Upper lobe of left lung (tissue), 6 donors: ENCODE results near the gene BIRC2. TPM values are rescaled to one million over a fixed set of nuclear protein-coding genes. Genes with fewer than 3 reads are reported as not detected.

Experiments
- ATAC-seq, 2 donors: fragments of 200-7000 bp; cut with Tn5 transposase; one replicate each; pipeline ENCODE4 v1.9.1; 2022; ENCODE audit warnings: mild to moderate bottlenecking in 2 of 2, moderate library complexity in 2 of 2; ENCODE audit not compliant: low FRiP score in 2 of 2
- DNase-seq, 2 donors: peaks; one replicate each; pipeline ENCODE4 v3.0.0-alpha.2; 2019 to 2020
- H3K27ac ChIP-seq, 4 donors: fragments of 200-600 bp; sonication (generic); one replicate each; pipeline ENCODE4 v1.5.1; 2016 to 2019
- H3K27me3 ChIP-seq, 4 donors: fragments of 200-600 bp; sonication (generic); one replicate each; pipeline ENCODE4 v1.5.1; 2017 to 2019
- H3K36me3 ChIP-seq, 4 donors: fragments of 200-600 bp; sonication (generic); one replicate each; pipeline ENCODE4 v1.5.1; 2016 to 2019
- H3K4me1 ChIP-seq, 4 donors: fragments of 200-600 bp; sonication (generic); one replicate each; pipeline ENCODE4 v1.5.1; 2018 to 2019
- H3K4me3 ChIP-seq, 4 donors: fragments of 200-600 bp; sonication (generic); one replicate each; pipeline ENCODE4 v1.5.1; 2017 to 2019; ENCODE audit warnings: mild to moderate bottlenecking in 2 of 4, moderate library complexity in 1 of 4
- H3K9me3 ChIP-seq, 4 donors: fragments of 200-600 bp; sonication (generic); one replicate each; pipeline ENCODE4 v1.5.1; 2018 to 2019
- EP300 ChIP-seq, 4 donors: sonication (generic); formaldehyde crosslinking; IDR thresholded peaks; one replicate each; pipeline ENCODE4 v1.5.1; 2017; ENCODE audit warnings: antibody characterized with exemption in 4 of 4, control low read depth in 2 of 4
- POLR2A ChIP-seq, 4 donors: fragments of 450-650 bp; IDR thresholded peaks; one replicate each; pipeline ENCODE4 v1.5.1; 2016 to 2017; ENCODE audit warnings: antibody characterized with exemption in 4 of 4, mild to moderate bottlenecking in 2 of 4
- POLR2AphosphoS5 ChIP-seq, 2 donors: sonication (generic); formaldehyde crosslinking; IDR thresholded peaks; one replicate each; pipeline ENCODE4 v1.5.1; 2017; ENCODE audit warnings: antibody characterized with exemption in 2 of 2
- WGBS, 2 donors: methylation state at CpG; one replicate each; pipeline ENCODE4 v1.1.5; 2017 to 2018; 5-methylcytosine and 5-hydroxymethylcytosine counted together
- small RNA-seq, 4 donors: library from RNA; depleted of rRNA; stranded (forward); fragments of <200 nt; gene quantifications; one replicate each; pipeline ENCODE3, GENCODE V24; 2016
- total RNA-seq, 6 donors: library from RNA; depleted of rRNA in 4 of 6; stranded (reverse); fragments of >200 nt in 4 of 6; gene quantifications; one replicate each; pipeline versions ENCODE4 v1.1.0 to v1.2.1, GENCODE V29; 2016 to 2021
- TF ChIP-seq, protein P1 (sequence below), 6 experiments: fragments of 450-650 bp in 4 of 6; fragments of 200-600 bp in 2 of 6; sonication (generic) in 2 of 6; IDR thresholded peaks; one replicate each; pipeline ENCODE4 v1.5.1; 2016 to 2019; ENCODE audit warnings: antibody characterized with exemption in 6 of 6
- donor health status: DM: no; HTN: no; CAD: no; lungs with moderate emphysema.
- donor health status: DM: no; HTN: yes; CAD: no; lungs with severe emphysema.

Gene BIRC2
- total RNA-seq, 6 donors from 2014 or later, result 23.1 to 56.7 (median 37.8) TPM

- H3K4me3 ChIP-seq, result no peak overlapping the region
- WGBS, 2 donors, result 85 to 90% methylated on average over 1 of the region's 1 CpG
- H3K9me3 ChIP-seq, result no peaks in the 10 kb centered on the region
- TF ChIP-seq POLR2A (IDR thresholded peaks at IDR 0.05), result no peak
- no peak for TF ChIP-seq POLR2AphosphoS5 (IDR thresholded peaks at IDR 0.05)
- TF ChIP-seq, protein P1, sequence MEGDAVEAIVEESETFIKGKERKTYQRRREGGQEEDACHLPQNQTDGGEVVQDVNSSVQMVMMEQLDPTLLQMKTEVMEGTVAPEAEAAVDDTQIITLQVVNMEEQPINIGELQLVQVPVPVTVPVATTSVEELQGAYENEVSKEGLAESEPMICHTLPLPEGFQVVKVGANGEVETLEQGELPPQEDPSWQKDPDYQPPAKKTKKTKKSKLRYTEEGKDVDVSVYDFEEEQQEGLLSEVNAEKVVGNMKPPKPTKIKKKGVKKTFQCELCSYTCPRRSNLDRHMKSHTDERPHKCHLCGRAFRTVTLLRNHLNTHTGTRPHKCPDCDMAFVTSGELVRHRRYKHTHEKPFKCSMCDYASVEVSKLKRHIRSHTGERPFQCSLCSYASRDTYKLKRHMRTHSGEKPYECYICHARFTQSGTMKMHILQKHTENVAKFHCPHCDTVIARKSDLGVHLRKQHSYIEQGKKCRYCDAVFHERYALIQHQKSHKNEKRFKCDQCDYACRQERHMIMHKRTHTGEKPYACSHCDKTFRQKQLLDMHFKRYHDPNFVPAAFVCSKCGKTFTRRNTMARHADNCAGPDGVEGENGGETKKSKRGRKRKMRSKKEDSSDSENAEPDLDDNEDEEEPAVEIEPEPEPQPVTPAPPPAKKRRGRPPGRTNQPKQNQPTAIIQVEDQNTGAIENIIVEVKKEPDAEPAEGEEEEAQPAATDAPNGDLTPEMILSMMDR (IDR thresholded peaks at IDR 0.05), result no peak
- no peak for TF ChIP-seq EP300 (IDR thresholded peaks at IDR 0.05)
- H3K27ac ChIP-seq, result no peak overlapping the region
- peaks cover 0 to 16% (median 8%) of the 10 kb centered on the region in 4 donors for H3K4me1 ChIP-seq
- ATAC-seq (no peak), DNase-seq (no peak)
- H3K27me3 ChIP-seq, result no peaks in the 10 kb centered on the region
- no peaks in the 10 kb centered on the region for H3K36me3 ChIP-seq
Measured at GRCh38 chr11:102423936-102424335, 76.9 kb downstream of the BIRC2 start.

- H3K4me3 ChIP-seq, result no peak overlapping the region
- DNase-seq (no peak), ATAC-seq (no peak)
- peaks cover 10 to 36% (median 21%) of the 10 kb centered on the region in 4 donors for H3K4me1 ChIP-seq
- H3K27ac ChIP-seq, result peak overlapping the region in 1 of 4 donors; percentile 38
- H3K27me3 ChIP-seq, result no peaks in the 10 kb centered on the region
- 62 to 69% methylated on average over 2 of the region's 2 CpGs for WGBS, 2 donors
- TF ChIP-seq, protein P1 (IDR thresholded peaks at IDR 0.05), result no peak
- TF ChIP-seq POLR2AphosphoS5 (IDR thresholded peaks at IDR 0.05) (no peak), POLR2A (IDR thresholded peaks at IDR 0.05) (no peak), EP300 (IDR thresholded peaks at IDR 0.05) (no peak)
- H3K36me3 ChIP-seq, result no peaks in the 10 kb centered on the region
- no peaks in the 10 kb centered on the region for H3K9me3 ChIP-seq
Measured at GRCh38 chr11:102426000-102426399, 79.0 kb downstream of the BIRC2 start.

DNA sequence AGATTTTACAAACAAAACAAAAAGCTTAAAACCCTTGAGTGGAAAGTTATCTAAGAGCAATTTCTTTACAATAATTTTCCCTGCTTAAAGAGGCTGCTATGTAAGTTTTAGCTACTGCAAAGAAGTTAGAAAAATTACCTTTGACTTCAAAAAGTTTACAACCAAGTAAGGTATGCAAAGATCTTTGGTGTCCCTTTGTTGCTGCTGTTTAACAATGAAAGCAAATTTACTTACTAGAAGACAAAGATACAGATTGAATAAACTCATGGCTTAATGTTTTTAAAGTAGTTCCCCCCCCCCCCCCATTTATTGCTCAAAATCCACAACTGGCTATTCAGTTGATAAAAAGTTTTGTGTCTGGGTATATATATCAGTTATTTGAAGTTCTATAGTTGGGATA lies 79.6 kb downstream of the BIRC2 start:
- Histone ChIP-seq H3K4me3 (no peak overlapping the region), H3K27ac (peak overlapping the region in 1 of 4 donors; percentile 38), H3K4me1 (peaks cover 10 to 38% (median 21%) of the 10 kb centered on the region in 4 donors), H3K27me3 (no peaks in the 10 kb centered on the region), H3K36me3 (no peaks in the 10 kb centered on the region), H3K9me3 (no peaks in the 10 kb centered on the region)
- TF ChIP-seq POLR2A (IDR thresholded peaks at IDR 0.05), result no peak
- TF ChIP-seq, protein P1 (IDR thresholded peaks at IDR 0.05), result no peak
- TF ChIP-seq EP300 (IDR thresholded peaks at IDR 0.05), result no peak
- no peak for TF ChIP-seq POLR2AphosphoS5 (IDR thresholded peaks at IDR 0.05)
- DNase-seq, result no peak
- no peak for ATAC-seq

DNA sequence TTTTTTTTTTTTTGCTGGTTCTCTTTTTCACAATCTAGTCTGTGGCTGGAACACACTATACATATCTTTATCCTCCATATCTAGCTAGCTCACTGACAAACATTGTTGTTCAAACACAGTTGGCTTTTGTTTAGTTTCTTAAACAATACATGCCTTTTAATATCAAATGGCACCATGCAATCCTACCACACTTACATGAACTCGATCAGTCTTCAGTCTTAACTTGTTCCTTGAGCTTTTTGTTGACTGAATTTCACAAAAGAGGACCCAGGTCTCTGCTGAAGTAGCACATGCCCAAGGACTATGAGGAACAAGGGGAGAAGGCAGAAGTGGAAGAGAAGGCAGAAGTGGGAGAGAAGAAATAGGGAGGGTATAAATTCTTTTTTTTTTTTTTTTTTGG lies 80.1 kb downstream of the BIRC2 start:
- no peak for TF ChIP-seq POLR2AphosphoS5 (IDR thresholded peaks at IDR 0.05)
- no peak for TF ChIP-seq POLR2A (IDR thresholded peaks at IDR 0.05)
- TF ChIP-seq, protein P1 (IDR thresholded peaks at IDR 0.05), result no peak
- no peak for TF ChIP-seq EP300 (IDR thresholded peaks at IDR 0.05)
- H3K27ac ChIP-seq, result peak overlapping the region in 2 of 4 donors; percentile 13 to 35
- DNase-seq (no peak), ATAC-seq (peak in 1 of 2 donors; percentile 50)
- H3K4me3 ChIP-seq, result no peak overlapping the region
- no peaks in the 10 kb centered on the region for H3K27me3 ChIP-seq
- H3K4me1 ChIP-seq, result peaks cover 10 to 38% (median 21%) of the 10 kb centered on the region in 4 donors
- no peaks in the 10 kb centered on the region for H3K36me3 ChIP-seq
- H3K9me3 ChIP-seq, result no peaks in the 10 kb centered on the region
- 0% methylated on average over 1 of the region's 1 CpG for WGBS, 2 donors

Small RNA genes within 50 kb of the gene (small RNA-seq; reads per million reads assigned to genes)
- 0 reads per million in 4 donors for gene AP000942.3
- 0 reads per million in 4 donors for gene AP000942.4
- 0 reads per million in 4 donors for gene RNU6-952P

Other genes with a start within 250 kb of the BIRC2 start
- gene YAP1, start 236.8 kb upstream of the BIRC2 start, total RNA-seq, result 100 to 1,000 TPM in 5 of 6 donors, 10 to 100 TPM in 1; 99.2 to 262 (median 190) TPM
- 10 to 100 TPM in 5 of 6 donors, 1 to 10 TPM in 1; 8.8 to 39.5 (median 19.1) TPM for gene BIRC3, start 29.7 kb upstream of the BIRC2 start, total RNA-seq
- gene TMEM123, start 105.6 kb downstream of the BIRC2 start, total RNA-seq, result 100 to 1,000 TPM in 4 of 6 donors, 10 to 100 TPM in 2; 55.5 to 200 (median 121) TPM
- 10 to 100 TPM in 4 of 6 donors, 1 to 10 TPM in 2; 2.4 to 66.5 (median 16.2) TPM for gene MMP7, start 183.5 kb downstream of the BIRC2 start, total RNA-seq